Measurements from ENCODE around the gene KCNIP1.

Gene KCNIP1

DNA sequence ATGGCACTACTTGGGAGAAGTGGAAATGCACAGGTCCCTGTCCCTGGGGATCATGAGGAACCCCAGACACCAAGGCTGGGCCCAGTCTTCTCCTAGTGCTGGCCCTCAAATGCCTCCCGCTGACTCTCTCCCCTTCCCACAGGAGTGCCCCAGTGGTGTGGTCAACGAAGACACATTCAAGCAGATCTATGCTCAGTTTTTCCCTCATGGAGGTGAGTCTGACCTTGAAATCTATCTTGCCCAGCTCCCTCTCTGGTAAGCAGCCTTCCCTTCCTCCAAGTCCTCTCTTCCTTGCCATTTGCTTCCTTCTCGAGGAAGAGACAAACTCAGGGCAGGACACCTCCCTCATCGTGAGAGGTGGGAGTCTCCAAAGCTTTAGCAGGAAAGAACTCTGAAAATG, 216.4 kb downstream of the KCNIP1 start:
- TF ChIP-seq, protein P1, sequence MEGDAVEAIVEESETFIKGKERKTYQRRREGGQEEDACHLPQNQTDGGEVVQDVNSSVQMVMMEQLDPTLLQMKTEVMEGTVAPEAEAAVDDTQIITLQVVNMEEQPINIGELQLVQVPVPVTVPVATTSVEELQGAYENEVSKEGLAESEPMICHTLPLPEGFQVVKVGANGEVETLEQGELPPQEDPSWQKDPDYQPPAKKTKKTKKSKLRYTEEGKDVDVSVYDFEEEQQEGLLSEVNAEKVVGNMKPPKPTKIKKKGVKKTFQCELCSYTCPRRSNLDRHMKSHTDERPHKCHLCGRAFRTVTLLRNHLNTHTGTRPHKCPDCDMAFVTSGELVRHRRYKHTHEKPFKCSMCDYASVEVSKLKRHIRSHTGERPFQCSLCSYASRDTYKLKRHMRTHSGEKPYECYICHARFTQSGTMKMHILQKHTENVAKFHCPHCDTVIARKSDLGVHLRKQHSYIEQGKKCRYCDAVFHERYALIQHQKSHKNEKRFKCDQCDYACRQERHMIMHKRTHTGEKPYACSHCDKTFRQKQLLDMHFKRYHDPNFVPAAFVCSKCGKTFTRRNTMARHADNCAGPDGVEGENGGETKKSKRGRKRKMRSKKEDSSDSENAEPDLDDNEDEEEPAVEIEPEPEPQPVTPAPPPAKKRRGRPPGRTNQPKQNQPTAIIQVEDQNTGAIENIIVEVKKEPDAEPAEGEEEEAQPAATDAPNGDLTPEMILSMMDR (IDR thresholded peaks at IDR 0.05; ENCODE audit: low read depth, low read length) = no peak
- H3K4me3 ChIP-seq (ENCODE audit: low read depth, low read length) = no peak overlapping the region
- DNase-seq (ENCODE audit: low read depth, low spot score) = no peak
- in situ Hi-C loops (cut with HindIII; ENCODE audit: low sequenced_read_pairs) = no loop called here

DNA sequence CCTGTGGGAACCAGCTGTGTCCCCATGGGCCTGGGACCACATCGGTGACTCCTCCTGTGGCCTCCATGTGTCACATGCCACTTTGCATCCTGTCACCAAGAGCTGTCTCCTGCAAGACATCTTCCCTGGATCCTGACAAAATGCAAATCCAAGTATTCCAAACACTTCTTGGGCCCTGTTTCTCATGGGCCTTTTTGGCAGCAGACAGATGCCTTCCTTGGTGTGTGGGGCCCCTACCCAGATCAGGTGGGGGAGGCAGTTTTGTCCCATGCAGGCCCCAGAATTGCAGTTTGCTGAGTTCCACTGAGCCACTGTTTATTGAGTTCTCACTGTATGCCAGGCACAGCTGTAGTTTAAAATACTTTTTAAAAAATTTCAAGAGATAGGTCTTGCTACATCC, 217.2 kb downstream of the KCNIP1 start:
- in situ Hi-C loops (cut with HindIII; ENCODE audit: low sequenced_read_pairs) = no loop called here
- no peak overlapping the region for H3K4me3 ChIP-seq (ENCODE audit: low read depth, low read length)
- DNase-seq (ENCODE audit: low read depth, low spot score) = no peak
- TF ChIP-seq, protein P1 (IDR thresholded peaks at IDR 0.05; ENCODE audit: low read depth, low read length) = no peak

DNA sequence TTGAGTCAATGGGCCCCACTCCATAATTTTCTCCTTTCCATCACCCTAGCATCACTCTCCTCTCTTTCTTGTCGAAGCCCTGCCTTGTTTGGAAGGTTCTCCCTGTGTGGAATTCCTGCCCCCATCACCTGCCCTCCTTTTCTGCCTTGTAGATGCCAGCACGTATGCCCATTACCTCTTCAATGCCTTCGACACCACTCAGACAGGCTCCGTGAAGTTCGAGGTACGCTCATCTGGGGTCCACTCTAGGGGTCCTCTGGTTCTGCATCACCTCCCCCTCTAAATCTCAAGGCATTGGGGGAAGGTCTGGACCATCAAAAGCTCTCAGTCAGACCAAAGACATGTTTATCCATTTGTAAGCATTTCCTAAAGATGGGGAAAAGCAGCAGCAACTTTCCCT, 217.9 kb downstream of the KCNIP1 start:
- DNase-seq (ENCODE audit: low read depth, low spot score) = no peak
- TF ChIP-seq, protein P1 (IDR thresholded peaks at IDR 0.05; ENCODE audit: low read depth, low read length) = no peak
- no peak overlapping the region for H3K4me3 ChIP-seq (ENCODE audit: low read depth, low read length)
- in situ Hi-C loops (cut with HindIII; ENCODE audit: low sequenced_read_pairs) = no loop called here

DNA sequence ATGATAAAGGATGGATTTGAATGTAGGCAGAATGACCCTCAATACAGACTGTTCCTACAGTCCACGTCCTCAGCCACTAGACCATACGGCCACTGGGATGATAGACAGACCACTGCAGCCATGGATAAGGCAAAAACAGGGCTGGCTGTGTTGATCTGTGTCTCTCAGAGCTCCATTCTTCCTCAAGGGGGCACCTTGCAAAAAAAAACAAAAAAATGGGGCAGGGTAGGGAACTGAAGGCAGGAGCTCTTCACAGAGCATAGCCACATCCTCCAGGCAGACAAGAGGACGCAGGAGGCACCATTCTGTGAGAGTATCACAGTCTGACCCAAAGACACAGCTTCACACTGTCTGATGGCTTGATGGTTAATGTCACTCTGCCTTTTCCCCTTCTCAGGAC, 218.5 kb downstream of the KCNIP1 start:
- in situ Hi-C loops (cut with HindIII; ENCODE audit: low sequenced_read_pairs) = no loop called here
- TF ChIP-seq, protein P1 (IDR thresholded peaks at IDR 0.05; ENCODE audit: low read depth, low read length) = no peak

DNA sequence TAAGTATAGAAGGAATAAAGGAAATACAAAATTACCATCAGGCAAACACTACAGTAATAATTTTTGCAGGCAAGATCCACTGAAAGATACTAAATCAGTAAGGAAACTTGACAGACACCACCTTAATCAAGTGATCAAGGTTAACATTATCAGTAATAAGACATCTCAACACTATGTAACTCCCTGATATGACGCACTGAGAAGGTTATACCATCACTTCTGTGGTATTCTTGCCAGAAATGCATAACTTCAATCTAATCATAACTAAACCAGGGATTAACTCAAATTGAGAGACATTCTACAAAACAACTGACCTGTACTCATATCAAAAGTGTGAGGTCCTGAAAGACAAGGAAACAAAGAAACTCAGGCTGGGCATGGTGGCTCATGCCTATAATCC, 227.2 kb downstream of the KCNIP1 start:
- in situ Hi-C loops (cut with HindIII; ENCODE audit: low sequenced_read_pairs) = no loop called here

More for the DNA sequence above, 218.5 kb downstream of the KCNIP1 start:
- H3K4me3 ChIP-seq (ENCODE audit: low read depth, low read length) = no peak overlapping the region
- no peak for DNase-seq (ENCODE audit: low read depth, low spot score)

DNA sequence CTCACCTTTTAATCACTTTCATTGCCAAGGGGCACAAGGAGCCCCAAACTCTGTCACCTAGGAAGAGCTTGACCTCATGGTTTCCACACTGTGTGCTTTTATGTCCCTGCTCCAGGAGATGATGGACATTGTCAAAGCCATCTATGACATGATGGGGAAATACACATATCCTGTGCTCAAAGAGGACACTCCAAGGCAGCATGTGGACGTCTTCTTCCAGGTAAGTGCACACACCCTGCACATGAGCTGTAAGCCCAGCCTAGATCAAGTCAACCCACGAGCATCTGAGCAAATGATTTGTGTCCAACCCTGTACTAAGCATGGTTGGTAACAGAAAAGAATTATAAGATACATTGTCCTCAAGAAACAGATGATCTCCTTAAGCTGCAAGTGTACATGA, 228.9 kb downstream of the KCNIP1 start:
- DNase-seq (ENCODE audit: low read depth, low spot score) = no peak
- no peak overlapping the region for H3K4me3 ChIP-seq (ENCODE audit: low read depth, low read length)
- TF ChIP-seq, protein P1 (IDR thresholded peaks at IDR 0.05; ENCODE audit: low read depth, low read length) = no peak
- in situ Hi-C loops (cut with HindIII; ENCODE audit: low sequenced_read_pairs) = no loop called here

More for the DNA sequence above, 227.2 kb downstream of the KCNIP1 start:
- no peak for DNase-seq (ENCODE audit: low read depth, low spot score)
- TF ChIP-seq, protein P1 (IDR thresholded peaks at IDR 0.05; ENCODE audit: low read depth, low read length) = no peak
- no peak overlapping the region for H3K4me3 ChIP-seq (ENCODE audit: low read depth, low read length)

DNA sequence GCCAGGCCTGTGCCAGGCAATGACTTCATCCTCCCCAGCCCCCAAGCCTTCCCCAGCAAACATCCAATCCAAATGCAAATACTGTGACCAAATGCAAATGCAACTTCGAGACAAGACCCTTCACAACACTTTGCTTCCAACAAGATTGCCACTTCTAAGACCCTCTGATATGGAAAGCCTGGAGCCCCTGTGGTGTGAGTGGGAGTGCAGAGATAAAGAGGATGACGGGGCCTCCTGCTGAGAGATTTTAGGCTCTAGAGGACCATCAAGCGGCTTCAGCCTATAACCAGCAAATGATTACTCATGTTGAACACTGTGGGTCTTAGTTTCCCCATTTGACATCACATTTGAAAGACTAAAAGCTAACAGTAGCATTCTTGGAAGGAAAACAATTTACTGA, 233.1 kb downstream of the KCNIP1 start:
- no peak for DNase-seq (ENCODE audit: low read depth, low spot score)
- in situ Hi-C loops (cut with HindIII; ENCODE audit: low sequenced_read_pairs) = no loop called here
- TF ChIP-seq, protein P1 (IDR thresholded peaks at IDR 0.05; ENCODE audit: low read depth, low read length) = no peak
- H3K4me3 ChIP-seq (ENCODE audit: low read depth, low read length) = no peak overlapping the region
